Stimulated activated CD4-positive, alpha-beta T cell treated with anti-CD3 and anti-CD28 coated beads, Interleukin-15, amount 100 ng/mL, for 24 hours (primary cell): Measurements from ENCODE around the gene CTXND2.
"Not testable (repeated sequence)": the region's sequence is repeated elsewhere in the genome, so short reads cannot be mapped to it uniquely, and the experiment has no call there.

ENCODE experiments used
- DNase-seq: peaks from one replicate; pipeline ENCODE4 v3.0.0-alpha.2; 2020

CTXND2 gene

DNA sequence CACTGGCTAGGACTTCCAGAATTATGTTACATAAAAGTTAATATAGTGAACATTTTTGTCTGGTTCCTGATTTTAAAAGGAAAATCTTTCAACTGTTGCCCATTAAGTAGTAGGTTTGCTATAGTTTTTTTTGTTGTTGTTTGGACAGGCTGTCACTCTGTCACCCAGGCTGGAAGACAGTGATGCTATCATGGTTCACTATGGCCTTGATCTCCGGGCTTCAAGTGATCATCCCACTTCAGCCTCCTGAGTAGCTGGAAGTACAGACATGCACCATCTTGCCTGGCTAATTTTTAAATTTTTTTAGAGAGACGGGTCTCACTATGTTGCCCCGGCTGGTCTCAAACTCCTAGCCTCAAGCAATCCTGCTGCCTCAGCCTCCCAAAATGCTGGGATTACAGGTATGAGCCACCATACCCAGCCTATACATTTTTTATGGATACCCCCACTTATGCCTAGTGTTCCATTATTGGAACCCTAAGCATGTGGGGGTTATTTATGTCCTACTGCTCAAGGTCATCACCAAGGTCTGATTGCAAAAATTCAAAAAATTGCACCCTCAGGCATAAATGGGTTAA, 6.5 kb downstream of the CTXND2 start:
- DNase-seq = no peak

- no peak for DNase-seq
Measured at GRCh38 chr1:150895618-150896017, 8.7 kb downstream of the CTXND2 start.

DNA sequence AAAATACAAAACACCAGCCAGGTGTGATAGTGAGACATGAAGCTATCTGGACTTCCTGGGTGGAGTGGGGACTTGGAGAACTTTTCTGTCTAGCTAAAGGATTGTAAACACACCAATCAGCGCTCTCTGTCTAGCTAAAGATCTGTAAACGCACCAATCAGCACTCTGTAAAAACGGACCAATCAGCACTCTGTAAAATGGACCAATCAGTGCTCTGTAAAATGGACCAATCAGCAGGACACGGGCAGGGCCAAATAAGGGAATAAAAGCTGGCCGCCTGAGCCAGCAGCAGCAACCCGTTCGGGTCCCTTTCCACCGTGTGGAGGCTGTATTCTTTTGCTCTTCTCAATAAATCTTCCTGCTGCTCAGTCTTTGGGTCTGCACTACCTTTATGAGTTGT, 12.9 kb downstream of the CTXND2 start:
- not testable (repeated sequence) for DNase-seq

DNA sequence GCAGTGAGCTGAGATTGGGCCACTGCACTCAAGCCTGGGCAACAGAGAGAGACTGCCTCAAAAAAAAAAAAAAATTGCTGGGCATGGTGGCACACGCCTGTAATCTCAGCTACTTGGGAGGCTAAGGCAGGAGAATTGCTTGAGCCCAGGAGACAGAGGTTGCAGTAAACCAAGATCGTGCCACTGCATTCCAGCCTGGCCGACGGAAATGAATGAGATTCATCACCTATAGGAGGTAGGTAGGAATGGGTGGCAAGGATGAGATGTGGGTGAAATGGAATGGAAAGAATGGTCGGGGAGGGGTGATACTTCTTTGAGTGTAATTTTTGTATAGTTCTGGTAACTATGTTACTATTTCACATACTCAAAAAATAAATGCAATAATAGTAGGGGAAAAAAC, 15.4 kb downstream of the CTXND2 start:
- no peak for DNase-seq

GRCh38 chr1:150902751-150903150, 15.8 kb downstream of the CTXND2 start:
- DNase-seq = no peak

- DNase-seq = no peak
Measured at GRCh38 chr1:150905301-150905700, 18.4 kb downstream of the CTXND2 start.

DNA sequence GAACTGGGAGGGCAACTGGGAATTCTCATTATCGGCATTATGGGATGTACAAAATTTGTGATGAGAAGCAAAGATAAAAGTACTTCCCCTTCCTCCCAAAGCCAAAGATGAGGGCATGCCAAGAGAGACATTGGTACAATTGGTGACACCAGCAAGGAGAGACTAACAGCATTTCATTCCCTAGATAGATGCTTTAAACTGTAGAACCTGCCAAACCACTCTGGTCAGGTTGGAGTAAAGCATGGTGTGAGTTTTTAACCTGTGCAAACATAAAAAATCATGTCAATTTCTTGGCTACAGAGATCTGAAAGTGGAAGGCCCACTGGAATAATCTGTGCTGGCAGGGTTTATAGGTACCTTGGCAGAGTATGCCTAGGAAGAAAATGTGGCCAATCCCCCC, 19.4 kb downstream of the CTXND2 start:
- no peak for DNase-seq

DNA sequence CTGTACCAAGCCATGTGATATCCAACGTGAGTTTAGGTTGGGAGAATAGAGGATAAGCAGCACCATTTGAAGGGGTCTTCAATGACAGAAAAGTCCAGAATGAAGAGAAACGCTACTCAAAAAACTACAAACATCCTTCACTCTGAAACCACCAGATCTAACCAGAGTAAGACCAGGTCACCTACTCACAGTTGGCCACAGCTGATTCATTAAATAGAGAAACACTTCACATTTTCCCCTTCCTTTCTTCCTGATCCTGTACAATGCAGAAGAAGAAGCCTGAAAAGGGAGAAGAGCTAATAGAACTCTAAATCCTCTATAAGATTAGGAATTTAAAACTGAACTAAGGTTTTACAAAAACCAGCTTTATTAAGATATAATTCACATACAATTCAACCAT, 19.9 kb downstream of the CTXND2 start:
- no peak for DNase-seq

GRCh38 chr1:150909585-150910180, 22.7 kb downstream of the CTXND2 start:
- DNase-seq = no peak

- DNase-seq = no peak
Measured at GRCh38 chr1:150912623-150913022, 25.7 kb downstream of the CTXND2 start.

- no peak for DNase-seq
Measured at GRCh38 chr1:150917387-150917786, 30.5 kb downstream of the CTXND2 start.

DNA sequence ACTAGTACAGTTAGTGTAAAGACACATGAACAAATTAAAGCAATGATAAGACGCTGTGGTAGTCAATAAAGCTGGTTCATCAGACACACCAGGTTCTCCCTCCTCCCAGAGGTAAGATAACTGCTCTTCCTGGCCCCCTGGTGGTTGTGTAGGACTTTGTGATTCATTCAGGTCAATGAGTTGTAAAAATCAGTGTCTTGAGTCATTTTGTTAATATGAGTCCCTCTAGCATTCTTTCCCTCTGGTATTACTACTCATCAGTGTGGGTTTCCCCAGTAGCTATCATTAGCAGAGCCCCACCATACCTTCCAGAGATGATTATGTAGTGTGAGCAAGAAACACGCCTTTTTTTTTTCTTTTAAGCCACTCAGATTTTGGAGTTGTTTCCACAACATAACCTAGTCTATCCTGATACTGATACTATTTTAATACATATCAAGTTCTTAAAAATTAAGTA, 35.6 kb downstream of the CTXND2 start:
- peak; percentile 88 for DNase-seq

- peak; percentile 23 for DNase-seq
Measured at GRCh38 chr1:150925080-150925479, 38.1 kb downstream of the CTXND2 start.

DNA sequence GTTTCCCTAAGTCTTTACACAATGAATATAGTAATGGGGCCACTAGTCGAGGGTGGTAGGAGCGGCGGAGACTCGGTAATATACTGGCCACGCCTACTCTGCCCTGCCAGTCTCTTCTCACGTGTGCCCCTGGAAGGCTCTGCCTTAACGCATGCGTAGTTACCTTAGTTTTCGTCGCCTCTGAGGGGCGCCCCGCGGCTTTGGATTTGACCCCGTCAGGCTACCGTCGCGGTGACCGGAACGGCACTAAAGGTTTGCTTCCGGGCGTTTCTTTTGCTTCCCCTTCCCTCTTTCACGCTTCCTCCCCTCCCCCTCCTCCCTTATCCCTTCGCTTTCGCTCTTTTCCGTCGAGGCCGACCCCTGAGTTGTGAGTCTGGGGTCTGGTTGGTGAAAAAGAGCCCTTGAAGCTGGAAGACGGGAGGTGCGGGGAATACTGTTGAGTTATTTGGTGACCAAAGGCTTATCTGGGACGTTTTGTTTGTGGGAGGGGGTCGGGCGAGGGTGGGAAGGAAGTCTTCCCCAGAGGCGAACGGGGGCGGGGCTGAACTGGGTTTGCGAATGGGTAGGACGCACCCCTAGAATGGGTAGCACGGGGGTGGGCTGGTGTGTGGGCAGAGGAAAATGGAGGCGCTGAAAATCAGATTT, 39.3 kb downstream of the CTXND2 start, which contains the start of gene SETDB1:
SETDB1 (plus strand) TSS at position 267 of the 645 bp plus-strand sequence. CDS start 1,352 bp downstream, outside the sequence.
- DNase-seq = peak; percentile 96

DNA sequence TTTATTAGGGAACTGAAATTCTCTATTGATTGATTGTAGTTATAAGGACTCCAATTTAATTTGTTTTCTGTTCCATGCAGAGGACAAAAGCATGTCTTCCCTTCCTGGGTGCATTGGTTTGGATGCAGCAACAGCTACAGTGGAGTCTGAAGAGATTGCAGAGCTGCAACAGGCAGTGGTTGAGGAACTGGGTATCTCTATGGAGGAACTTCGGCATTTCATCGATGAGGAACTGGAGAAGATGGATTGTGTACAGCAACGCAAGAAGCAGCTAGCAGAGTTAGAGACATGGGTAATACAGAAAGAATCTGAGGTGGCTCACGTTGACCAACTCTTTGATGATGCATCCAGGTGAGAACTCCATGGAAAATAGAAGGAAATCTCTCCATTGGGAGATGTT, 40.7 kb downstream of the CTXND2 start:
- DNase-seq = no peak

DNA sequence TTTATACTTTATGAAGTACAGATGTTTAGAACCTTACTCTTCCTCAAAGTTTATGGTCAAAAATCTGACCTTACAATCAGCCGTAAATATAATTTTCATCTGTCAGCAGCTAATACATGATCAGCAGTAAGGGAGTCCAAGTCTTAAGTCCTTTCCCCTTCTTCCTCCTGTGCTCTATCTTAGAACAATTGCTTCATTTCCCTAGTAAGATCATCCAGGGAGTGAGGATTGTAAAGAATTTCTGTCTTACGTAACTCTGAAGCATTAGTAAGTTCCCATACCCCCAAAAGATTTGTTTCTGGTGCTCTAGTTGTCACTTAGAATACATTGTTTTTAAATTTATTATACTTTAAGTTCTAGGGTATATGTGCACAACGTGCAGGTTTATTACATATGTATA, 41.4 kb downstream of the CTXND2 start:
- DNase-seq = no peak

- DNase-seq = not testable (repeated sequence)
Measured at GRCh38 chr1:150928775-150929174, 41.8 kb downstream of the CTXND2 start.

DNA sequence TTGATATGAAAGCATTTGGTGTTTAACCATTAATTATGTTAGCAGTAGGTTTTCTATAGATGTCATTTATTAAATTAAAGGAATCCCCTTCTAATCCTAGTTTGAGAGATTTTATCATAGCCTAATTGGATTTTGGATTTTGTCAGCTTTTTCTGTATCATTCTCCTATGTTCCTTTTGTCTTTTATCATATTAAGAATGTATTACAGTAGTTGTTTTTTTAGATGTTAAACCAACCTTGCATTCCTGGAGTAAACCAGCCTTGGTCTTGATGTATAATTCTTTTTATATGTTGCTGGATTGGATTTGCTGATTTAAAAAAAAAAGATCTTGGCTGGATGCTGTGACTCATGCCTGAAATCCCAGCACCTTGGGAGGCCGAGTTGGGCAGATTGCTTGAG, 44.8 kb downstream of the CTXND2 start:
- DNase-seq = no peak

DNA sequence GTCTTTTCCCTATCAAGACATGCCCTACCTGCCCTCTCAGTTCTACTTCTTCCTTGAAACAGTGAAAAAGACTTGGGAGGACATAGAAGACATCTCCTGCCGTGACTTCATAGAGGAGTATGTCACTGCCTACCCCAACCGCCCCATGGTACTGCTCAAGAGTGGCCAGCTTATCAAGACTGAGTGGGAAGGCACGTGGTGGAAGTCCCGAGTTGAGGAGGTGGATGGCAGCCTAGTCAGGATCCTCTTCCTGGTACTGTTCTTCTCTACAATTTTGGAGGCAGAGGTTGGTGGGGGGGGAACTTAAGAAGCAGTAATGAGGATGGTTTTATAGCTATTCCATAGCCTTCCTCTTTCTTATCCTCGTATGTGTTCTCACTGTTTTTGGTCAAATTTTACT, 57.9 kb downstream of the CTXND2 start:
- no peak for DNase-seq

GRCh38 chr1:150954708-150955107, 67.8 kb downstream of the CTXND2 start:
- DNase-seq = no peak

- no peak for DNase-seq
Measured at GRCh38 chr1:150955280-150955679, 68.3 kb downstream of the CTXND2 start.

GRCh38 chr1:150957666-150958065, 70.7 kb downstream of the CTXND2 start:
- no peak for DNase-seq

DNA sequence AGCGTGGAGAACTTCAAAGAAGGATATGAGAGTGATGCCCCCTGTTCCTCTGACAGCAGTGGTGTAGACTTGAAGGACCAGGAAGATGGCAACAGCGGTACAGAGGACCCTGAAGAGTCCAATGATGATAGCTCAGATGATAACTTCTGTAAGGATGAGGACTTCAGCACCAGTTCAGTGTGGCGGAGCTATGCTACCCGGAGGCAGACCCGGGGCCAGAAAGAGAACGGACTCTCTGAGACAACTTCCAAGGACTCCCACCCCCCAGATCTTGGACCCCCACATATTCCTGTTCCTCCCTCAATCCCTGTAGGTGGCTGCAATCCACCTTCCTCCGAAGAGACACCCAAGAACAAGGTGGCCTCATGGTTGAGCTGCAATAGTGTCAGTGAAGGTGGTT, 73.7 kb downstream of the CTXND2 start:
- no peak for DNase-seq

DNA sequence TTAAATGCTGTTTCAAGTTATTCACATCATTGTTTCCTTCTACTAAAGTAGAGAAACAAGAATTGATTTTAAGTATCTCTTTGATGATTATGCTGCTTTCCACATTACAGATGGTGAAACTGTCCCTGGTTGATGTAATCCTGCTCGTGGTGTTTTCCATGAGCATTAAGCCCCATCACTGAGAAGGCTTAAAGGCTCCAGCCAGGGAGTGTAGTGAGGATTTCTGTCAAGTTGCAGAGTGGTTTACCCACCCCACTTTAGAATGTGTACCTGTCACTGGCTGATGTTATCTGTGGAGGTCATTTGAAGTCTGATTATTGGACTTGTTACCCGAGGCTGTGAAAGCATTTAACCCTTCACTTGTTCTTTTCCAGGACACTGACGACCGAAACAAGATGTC, 74.8 kb downstream of the CTXND2 start:
- no peak for DNase-seq
